ENCODE data around the gene C4orf50.

Gene C4orf50

GRCh38 chr4:6043843-6044242 lies 25.6 kb upstream of the C4orf50 start:
- DNase-seq (ENCODE audit: low read depth, low spot score), result no peak

DNA sequence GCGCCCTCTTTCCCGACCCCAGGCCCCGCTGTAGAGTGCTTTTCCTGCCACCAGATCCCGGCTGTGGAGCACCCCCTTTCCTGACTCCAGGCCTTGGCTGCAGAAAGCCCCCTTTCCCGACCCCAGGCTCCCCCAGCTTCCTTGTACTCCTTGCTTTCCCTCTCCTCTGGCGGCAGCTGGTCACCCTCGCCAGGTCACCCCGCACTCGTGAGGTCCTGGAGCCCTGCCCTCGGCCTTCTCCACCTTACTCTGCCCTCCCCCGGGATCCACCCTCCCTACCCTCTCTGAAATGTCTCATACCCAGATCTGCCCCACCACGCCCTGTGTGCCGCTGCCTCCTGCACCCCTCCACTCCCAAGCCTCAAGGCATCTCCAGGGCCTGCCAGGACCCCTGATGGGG lies 25.0 kb upstream of the C4orf50 start:
- no peak for DNase-seq (ENCODE audit: low read depth, low spot score)

GRCh38 chr4:6042293-6043063 lies 24.2 kb upstream of the C4orf50 start:
- DNase-seq (ENCODE audit: low read depth, low spot score), result no peak

- DNase-seq (ENCODE audit: low read depth, low spot score), result no peak
Observed at GRCh38 chr4:6041800-6042199, 23.6 kb upstream of the C4orf50 start.

DNA sequence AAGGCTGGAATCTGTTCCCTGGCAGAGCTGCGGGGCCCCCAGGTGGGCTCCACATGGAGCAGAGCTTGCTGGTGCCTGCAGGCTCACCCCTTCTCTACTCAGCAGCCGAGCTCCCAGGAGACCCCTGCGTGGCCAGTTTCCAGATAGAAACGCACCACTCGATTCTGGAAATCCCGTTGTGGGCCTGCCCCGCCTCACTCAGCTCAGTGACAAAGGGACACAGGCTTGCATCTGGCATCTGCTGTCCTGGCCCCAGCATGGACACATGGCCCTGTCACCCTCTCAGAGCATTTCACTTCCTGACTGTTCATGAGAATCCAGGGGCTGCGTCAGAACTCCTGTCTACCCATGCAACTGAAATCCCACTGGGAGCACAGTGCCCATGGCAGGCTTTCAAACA lies 20.5 kb upstream of the C4orf50 start:
- DNase-seq (ENCODE audit: low read depth, low spot score), result no peak

- DNase-seq (ENCODE audit: low read depth, low spot score), result no peak
Observed at GRCh38 chr4:6035786-6036185, 17.6 kb upstream of the C4orf50 start.

GRCh38 chr4:6033381-6033780 lies 15.2 kb upstream of the C4orf50 start:
- DNase-seq (ENCODE audit: low read depth, low spot score), result no peak

DNA sequence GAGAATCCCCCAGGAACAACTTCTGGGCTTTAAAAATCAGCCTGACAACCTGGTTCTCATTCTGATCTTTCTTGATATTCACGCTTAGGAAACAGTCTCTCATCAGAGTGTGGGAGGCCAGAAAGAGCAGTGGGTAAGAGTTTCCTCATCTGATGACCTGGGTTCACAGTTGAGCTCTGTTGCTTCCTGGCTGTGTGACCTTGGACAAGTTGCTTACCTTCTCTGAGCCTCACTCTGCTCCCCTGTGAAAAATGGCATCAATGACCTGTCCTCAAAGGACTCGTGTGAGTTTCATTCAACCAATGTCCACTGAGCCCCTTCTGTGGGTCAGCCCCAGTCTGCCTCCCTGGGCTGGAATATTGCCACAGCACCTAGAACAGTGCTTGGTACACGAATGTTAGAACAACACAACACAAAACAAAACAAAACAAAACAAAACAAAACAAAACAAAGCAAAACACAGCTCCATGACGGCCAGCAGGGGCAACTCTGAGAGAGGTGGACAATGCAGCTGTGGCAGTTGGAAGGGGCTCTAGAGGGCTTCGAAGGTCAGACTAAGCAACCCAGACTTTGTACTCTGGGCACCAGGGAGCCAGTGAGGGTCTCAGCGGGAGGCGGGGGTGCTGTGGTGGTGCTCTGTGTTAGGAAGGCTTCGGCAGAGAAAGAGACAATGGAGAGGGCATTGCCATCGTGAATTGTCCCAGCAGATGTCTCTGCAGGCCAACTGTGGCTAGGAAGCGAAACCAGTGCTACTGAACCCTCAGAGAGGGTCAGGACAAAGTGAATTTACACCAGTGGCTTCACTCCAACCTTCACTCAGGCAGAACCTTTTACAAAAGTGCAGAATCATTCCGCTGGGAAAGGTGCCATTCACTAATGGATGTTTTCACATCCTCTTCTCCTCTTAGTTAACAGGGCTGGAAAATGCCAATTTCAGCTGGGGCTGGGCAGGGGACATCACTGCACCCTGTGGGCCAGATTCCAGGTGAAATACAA lies 14.3 kb upstream of the C4orf50 start:
- DNase-seq (ENCODE audit: low read depth, low spot score), result no peak

DNA sequence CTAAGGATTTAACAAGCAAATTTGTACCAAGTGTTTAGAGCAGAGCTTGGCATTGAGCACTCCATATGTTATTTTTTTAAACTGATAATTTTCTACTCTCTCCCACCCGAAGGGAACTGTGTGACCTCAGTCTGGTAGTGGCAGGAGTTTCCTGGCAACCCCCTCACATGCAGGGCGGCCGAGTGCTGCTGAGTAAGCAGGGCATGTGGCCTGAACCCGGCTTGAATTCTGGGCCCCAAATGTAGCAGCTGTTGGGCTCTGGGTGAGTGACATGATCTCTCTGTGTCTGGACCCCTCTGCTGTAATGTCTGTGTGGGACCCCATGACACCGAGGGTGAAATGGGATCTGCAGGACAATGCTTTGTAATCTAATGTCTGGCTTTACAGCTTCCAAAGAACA lies 13.6 kb upstream of the C4orf50 start:
- DNase-seq (ENCODE audit: low read depth, low spot score), result no peak

GRCh38 chr4:6030679-6031078 lies 12.4 kb upstream of the C4orf50 start:
- no peak for DNase-seq (ENCODE audit: low read depth, low spot score)

GRCh38 chr4:6029254-6029653 lies 11.0 kb upstream of the C4orf50 start:
- DNase-seq (ENCODE audit: low read depth, low spot score), result no peak

GRCh38 chr4:6028168-6028567 lies 9.9 kb upstream of the C4orf50 start:
- DNase-seq (ENCODE audit: low read depth, low spot score), result no peak

GRCh38 chr4:6027392-6027791 lies 9.2 kb upstream of the C4orf50 start:
- DNase-seq (ENCODE audit: low read depth, low spot score), result no peak

DNA sequence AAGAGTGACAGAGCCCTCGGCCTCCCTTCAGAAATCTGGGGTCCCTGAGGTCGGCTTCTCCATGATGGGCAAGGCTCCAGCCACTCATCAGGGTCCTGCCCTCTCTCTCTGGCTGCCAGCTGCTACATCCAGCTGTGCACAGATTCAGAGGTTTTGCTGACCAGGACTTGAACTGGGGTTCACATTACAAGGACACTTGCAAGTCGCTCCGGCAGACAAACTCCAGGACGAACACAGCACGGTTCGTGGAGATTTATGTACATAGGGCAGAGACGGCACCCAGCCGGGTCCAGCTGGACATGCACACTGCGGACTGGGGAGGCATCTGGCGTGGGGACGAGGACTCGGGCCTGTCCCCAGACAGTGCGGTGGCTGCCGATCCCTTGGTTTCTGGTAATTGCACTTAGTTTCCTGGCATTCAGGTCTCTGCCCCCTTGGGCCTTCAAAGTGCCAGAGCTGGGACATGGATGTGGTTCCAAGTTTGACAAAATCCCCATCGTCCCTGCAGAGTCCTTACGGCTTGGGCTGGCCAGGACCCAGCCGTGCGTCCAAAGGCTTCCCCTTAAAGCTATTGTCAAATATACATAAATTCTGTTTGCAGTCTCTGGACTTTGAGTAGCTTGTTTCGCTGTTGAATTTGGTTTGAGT lies 6.2 kb upstream of the C4orf50 start:
- DNase-seq (ENCODE audit: low read depth, low spot score), result no peak

- no peak for DNase-seq (ENCODE audit: low read depth, low spot score)
Observed at GRCh38 chr4:6023731-6024130, 5.5 kb upstream of the C4orf50 start.

GRCh38 chr4:6022607-6023288 lies 4.5 kb upstream of the C4orf50 start:
- DNase-seq (ENCODE audit: low read depth, low spot score), result no peak

- DNase-seq (ENCODE audit: low read depth, low spot score), result no peak
Observed at GRCh38 chr4:6021831-6022606, 3.8 kb upstream of the C4orf50 start.

DNA sequence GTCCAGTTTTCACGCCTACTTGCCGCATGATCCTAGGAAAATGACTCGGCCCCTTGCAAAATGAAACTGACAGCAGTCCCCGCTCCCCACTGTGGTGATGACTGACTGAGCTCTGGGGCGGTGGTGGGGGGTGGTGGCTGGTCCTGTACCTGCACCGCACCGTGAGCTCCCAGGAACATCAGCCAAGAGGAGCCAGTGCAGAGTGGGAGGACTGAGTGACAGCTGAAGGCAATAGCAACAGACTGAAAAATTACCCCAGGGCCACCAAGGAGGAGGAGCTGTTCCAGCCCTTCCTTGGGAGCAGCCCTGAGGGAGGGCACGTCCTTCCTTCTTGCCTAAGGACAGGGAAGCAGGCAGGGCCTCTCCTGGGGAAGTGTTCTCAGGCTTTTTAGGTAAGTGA lies 2.4 kb upstream of the C4orf50 start:
- no peak for DNase-seq (ENCODE audit: low read depth, low spot score)

GRCh38 chr4:6019316-6020263 lies 1.4 kb upstream of the C4orf50 start:
- DNase-seq (ENCODE audit: low read depth, low spot score), result no peak

DNA sequence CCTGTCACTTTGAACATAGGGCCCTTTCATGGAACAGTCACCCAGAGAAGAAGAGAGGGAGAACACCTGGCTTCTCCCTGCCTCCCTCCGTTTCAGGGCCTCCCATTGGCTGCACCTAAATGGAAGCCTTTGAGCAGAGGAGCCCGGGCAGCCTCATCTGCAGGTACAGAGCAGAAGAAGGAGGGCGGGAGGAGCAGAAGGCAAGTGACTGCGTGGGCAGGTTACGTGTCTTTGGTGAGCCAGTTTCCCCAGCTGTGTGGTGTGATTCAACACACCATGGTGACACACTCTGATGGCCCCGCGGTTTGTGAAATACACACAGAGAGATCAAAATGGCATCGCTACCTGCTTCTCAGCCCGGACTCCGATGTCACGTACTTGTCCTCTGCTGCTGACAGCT lies 431 bp downstream of the C4orf50 start:
- no peak for DNase-seq (ENCODE audit: low read depth, low spot score)

Data from activated naive CD8-positive, alpha-beta T cell treated with anti-CD3 and anti-CD28 coated beads, Interleukin-2, amount 50 U/mL, for 16 hours (primary cell).